Activated B cell treated with CpG ODN at 0.5 μM for 24 hours (primary cell): ENCODE data around the gene NADSYN1. TPM values are rescaled to one million over a fixed set of nuclear protein-coding genes. Genes with fewer than 3 reads are reported as not detected.
A peak's percentile ranks its signal among the peaks of the same experiment; 100 is the strongest.

ENCODE experiments used
- ATAC-seq: fragments of 200-7000 bp; cut with Tn5 transposase; one replicate; pipeline ENCODE4 v1.10.0; 2021; ENCODE audit warnings: low read depth, mild to moderate bottlenecking, moderate library complexity
- CTCF ChIA-PET: fragments of 350-600 bp; sonication (Branson Sonifier 250); formaldehyde crosslinking; loops from one replicate; lab custom pipeline; 2021; ENCODE audit warnings: antibody characterized with exemption; lab: Charles Lee
- POLR2A ChIA-PET: fragments of 350-600 bp; sonication (Branson Sonifier 250); formaldehyde crosslinking; loops from one replicate; lab custom pipeline; 2021; ENCODE audit warnings: antibody characterized with exemption; lab: Charles Lee
- DNase-seq: peaks from one replicate; pipeline ENCODE4 v3.0.0; 2022
- H3K27ac Mint-ChIP-seq: one replicate; pipeline ENCODE4 v1.8.0; 2020; ENCODE audit warnings: mixed read lengths
- H3K27me3 Mint-ChIP-seq: one replicate; pipeline ENCODE4 v1.8.0; 2021; ENCODE audit warnings: mixed read lengths
- H3K36me3 Mint-ChIP-seq: one replicate; pipeline ENCODE4 v1.8.0; 2021; ENCODE audit warnings: low read depth, mixed read lengths
- H3K4me1 Mint-ChIP-seq: one replicate; pipeline ENCODE4 v1.8.0; 2021; ENCODE audit warnings: mixed read lengths
- H3K4me3 Mint-ChIP-seq: one replicate; pipeline ENCODE4 v1.8.0; 2020; ENCODE audit warnings: mild to moderate bottlenecking, mixed read lengths
- H3K9me3 Mint-ChIP-seq: one replicate; pipeline ENCODE4 v1.8.0; 2020; ENCODE audit warnings: mixed read lengths
- CTCF ChIP-seq: fragments of 200-600 bp; IDR thresholded peaks from one replicate; pipeline ENCODE4 v1.8.0; 2022; ENCODE audit warnings: antibody characterized with exemption, mild to moderate bottlenecking
- intact Hi-C: fragments of 100-400 bp; cut with micrococcal nuclease; formaldehyde crosslinking; loops from one replicate; pipeline ENCODE4 v1.15.1; 2024
- total RNA-seq: library from RNA; stranded (reverse); gene quantifications from 2 replicates; pipeline ENCODE4 v1.2.3, GENCODE V29; 2022

Gene NADSYN1
- total RNA-seq, 1 donor from 2014 or later, result 146 TPM

- H3K4me3 Mint-ChIP-seq, result peak overlapping the region; percentile 44
Observed at GRCh38 chr11:71450507-71450906, 2.5 kb upstream of the NADSYN1 start.

GRCh38 chr11:71450939-71451338 lies 2.1 kb upstream of the NADSYN1 start:
- no peak for TF ChIP-seq CTCF
- H3K9me3 Mint-ChIP-seq, result peaks cover 3% of the 10 kb centered on the region
- DNase-seq (no peak), ATAC-seq (no peak)
- CTCF ChIA-PET, result no interaction called here
- intact Hi-C loops, result loop anchor here (5.0 kb wide), 1 partner anchor 199 kb away; the partner anchor contains the start of gene SHANK2
- H3K4me3 Mint-ChIP-seq, result peak overlapping the region; percentile 44
- POLR2A ChIA-PET, result no interaction called here
- peaks cover 61% of the 10 kb centered on the region for H3K4me1 Mint-ChIP-seq
- H3K27ac Mint-ChIP-seq, result peak overlapping the region; percentile 89
- no peaks in the 10 kb centered on the region for H3K27me3 Mint-ChIP-seq
- peaks cover 32% of the 10 kb centered on the region for H3K36me3 Mint-ChIP-seq

More at GRCh38 chr11:71450507-71450906, 2.5 kb upstream of the NADSYN1 start:
- H3K36me3 Mint-ChIP-seq, result peaks cover 31% of the 10 kb centered on the region
- H3K27me3 Mint-ChIP-seq, result no peaks in the 10 kb centered on the region
- DNase-seq, result no peak
- no peak overlapping the region for H3K27ac Mint-ChIP-seq
- intact Hi-C loops, result loop anchor here (5.0 kb wide), 1 partner anchor 198 kb away; the partner anchor contains the start of gene SHANK2
- peaks cover 61% of the 10 kb centered on the region for H3K4me1 Mint-ChIP-seq
- H3K9me3 Mint-ChIP-seq, result peaks cover 4% of the 10 kb centered on the region
- ChIA-PET CTCF (no interaction called here), POLR2A (no interaction called here)
- no peak for TF ChIP-seq CTCF
- ATAC-seq, result no peak

GRCh38 chr11:71451596-71452198 lies 1.3 kb upstream of the NADSYN1 start:
- POLR2A ChIA-PET, result interaction anchor here (1.2 to 1.7 kb wide), 2 partner anchors 26 to 334 kb away, joined by 3 to 6 read pairs; no protein-coding TSS in a partner anchor
- DNase-seq, result no peak

GRCh38 chr11:71452199-71453036 lies 585 bp upstream of the NADSYN1 start:
- Mint-ChIP-seq H3K36me3 (peaks cover 35% of the 10 kb centered on the region), H3K4me3 (peak overlapping the region; percentile 89), H3K27me3 (no peaks in the 10 kb centered on the region), H3K4me1 (peaks cover 54% of the 10 kb centered on the region), H3K9me3 (no peaks in the 10 kb centered on the region), H3K27ac (peak overlapping the region; percentile 89)
- POLR2A ChIA-PET, result interaction anchor here (0.7 to 1.7 kb wide), 8 partner anchors 8 to 546 kb away, joined by 3 to 6 read pairs (median 3); no protein-coding TSS in a partner anchor
- DNase-seq (no peak), ATAC-seq (peak; percentile 7)
- intact Hi-C loops, result loop anchor here (2.0 to 5.0 kb wide), 2 partner anchors 80 to 200 kb away; partner anchors contain the start of gene SHANK2
- TF ChIP-seq CTCF, result no peak
- CTCF ChIA-PET, result no interaction called here

More at GRCh38 chr11:71451596-71452198, 1.3 kb upstream of the NADSYN1 start:
- H3K4me3 Mint-ChIP-seq, result peak overlapping the region; percentile 89
- CTCF ChIA-PET, result no interaction called here
- no peaks in the 10 kb centered on the region for H3K27me3 Mint-ChIP-seq
- no peak for TF ChIP-seq CTCF
- peak overlapping the region; percentile 89 for H3K27ac Mint-ChIP-seq
- H3K36me3 Mint-ChIP-seq, result peaks cover 32% of the 10 kb centered on the region
- H3K4me1 Mint-ChIP-seq, result peaks cover 61% of the 10 kb centered on the region
- intact Hi-C loops, result loop anchor here (2.0 to 5.0 kb wide), 2 partner anchors 79 to 199 kb away; partner anchors contain the start of gene SHANK2
- H3K9me3 Mint-ChIP-seq, result no peaks in the 10 kb centered on the region
- no peak for ATAC-seq

GRCh38 chr11:71453918-71454304 lies 908 bp downstream of the NADSYN1 start:
- no peak for DNase-seq
- H3K4me1 Mint-ChIP-seq, result peaks cover 49% of the 10 kb centered on the region
- H3K4me3 Mint-ChIP-seq, result peak overlapping the region; percentile 89
- POLR2A ChIA-PET, result interaction anchor here (0.6 kb wide), 1 partner anchor 1778 kb away, joined by 17 read pairs; no protein-coding TSS in a partner anchor
- no peaks in the 10 kb centered on the region for H3K27me3 Mint-ChIP-seq
- CTCF ChIA-PET, result no interaction called here
- H3K27ac Mint-ChIP-seq, result peak overlapping the region; percentile 8
- no peak for ATAC-seq
- TF ChIP-seq CTCF, result no peak
- H3K36me3 Mint-ChIP-seq, result peaks cover 49% of the 10 kb centered on the region
- no peaks in the 10 kb centered on the region for H3K9me3 Mint-ChIP-seq
- intact Hi-C loops, result loop anchor here (2.0 to 5.0 kb wide), 2 partner anchors 81 to 202 kb away; partner anchors contain the start of gene SHANK2
